HEK293 (cell line): ENCODE measurements around the gene FFAR2.

Experiments used
- CTCF ChIA-PET: fragments of 350-600 bp; formaldehyde crosslinking; extraction: SDS; loops from one replicate; lab custom pipeline; 2021; ENCODE audit warnings: antibody characterized with exemption; lab: Yijun Ruan, JAX
- POLR2A ChIA-PET: fragments of 300-600 bp; formaldehyde crosslinking; extraction: SDS; loops from one replicate; lab custom pipeline; 2020; ENCODE audit warnings: antibody characterized with exemption, inconsistent platforms; lab: Yijun Ruan, JAX
- H3K27ac ChIP-seq: fragments of 200-500 bp; sonication (Bioruptor generic); 2 replicates; pipeline ENCODE4 v1.5.1; 2014; ENCODE audit warnings: low read depth, low read length, control low read depth, inconsistent platforms; ENCODE audit errors: extremely low read depth
- H3K36me3 ChIP-seq, 2 experiments: fragments of 200-500 bp in 1 of 2; sonication (Bioruptor generic) in 1 of 2; 1 replicate in 1 of 2; 2 replicates in 1 of 2; pipeline ENCODE4 v1.5.1; 2014 to 2017; ENCODE audit warnings: inconsistent platforms in 2 of 2, low read length in 2 of 2; ENCODE audit not compliant: control insufficient read depth in 2 of 2, insufficient read depth in 1 of 2
- H3K4me1 ChIP-seq: fragments of 200-500 bp; sonication (Bioruptor generic); 2 replicates; pipeline ENCODE4 v1.5.1; 2014; ENCODE audit warnings: mild to moderate bottlenecking, low read length, inconsistent platforms; ENCODE audit not compliant: control insufficient read depth, insufficient read depth
- H3K4me3 ChIP-seq: 2 replicates; pipeline ENCODE4 v1.5.1; 2011; ENCODE audit warnings: low read depth, mild to moderate bottlenecking, control low read depth, low read length, moderate library complexity
- H3K9me3 ChIP-seq: fragments of 200-500 bp; sonication (Bioruptor generic); 2 replicates; pipeline ENCODE4 v1.5.1; 2014; ENCODE audit warnings: low read depth, low read length, inconsistent platforms; ENCODE audit not compliant: control insufficient read depth, insufficient read depth
- BCL11A ChIP-seq: fragments of 450-650 bp; formaldehyde crosslinking; IDR thresholded peaks from 2 replicates; pipeline ENCODE4 v1.5.1; 2016; ENCODE audit warnings: low read depth, missing biosample characterization, missing genetic modification characterization
- BCL11B ChIP-seq: fragments of 450-650 bp; formaldehyde crosslinking; IDR thresholded peaks from 2 replicates; pipeline ENCODE4 v1.5.1; 2016; ENCODE audit warnings: low read depth, missing biosample characterization, missing genetic modification characterization
- FEZF1 ChIP-seq: fragments of 450-650 bp; formaldehyde crosslinking; IDR thresholded peaks from 2 replicates; pipeline ENCODE4 v1.5.1; 2016; ENCODE audit warnings: missing biosample characterization, missing genetic modification characterization
- GLIS2 ChIP-seq: fragments of 450-650 bp; formaldehyde crosslinking; IDR thresholded peaks from 2 replicates; pipeline ENCODE4 v1.5.1; 2016; ENCODE audit warnings: missing biosample characterization, missing genetic modification characterization
- MEIS1 ChIP-seq: sonication (generic); formaldehyde crosslinking; IDR thresholded peaks from 2 replicates; pipeline ENCODE4 v1.8.1; 2022; ENCODE audit warnings: missing genetic modification reagents, mild to moderate bottlenecking, borderline replicate concordance
- SETDB1 ChIP-seq: IDR thresholded peaks from one replicate; pipeline ENCODE4 v1.6.1; 2017; ENCODE audit warnings: mild to moderate bottlenecking, low read length, moderate library complexity, mixed read lengths; ENCODE audit not compliant: insufficient read length
- SP2 ChIP-seq: fragments of 450-650 bp; formaldehyde crosslinking; IDR thresholded peaks from 2 replicates; pipeline ENCODE4 v1.5.1; 2016; ENCODE audit warnings: missing biosample characterization, missing genetic modification characterization
- ZBTB21 ChIP-seq: fragments of 450-650 bp; formaldehyde crosslinking; IDR thresholded peaks from 2 replicates; pipeline ENCODE4 v1.5.1; 2017; ENCODE audit warnings: missing biosample characterization, missing genetic modification characterization
- ZNF157 ChIP-seq: fragments of 450-650 bp; formaldehyde crosslinking; IDR thresholded peaks from 2 replicates; pipeline ENCODE4 v1.5.1; 2016; ENCODE audit warnings: missing biosample characterization, missing genetic modification characterization
- ZNF169 ChIP-seq: fragments of 450-650 bp; formaldehyde crosslinking; IDR thresholded peaks from 2 replicates; pipeline ENCODE4 v1.5.1; 2016; ENCODE audit warnings: missing biosample characterization, missing genetic modification characterization
- ZNF23 ChIP-seq: fragments of 450-650 bp; formaldehyde crosslinking; IDR thresholded peaks from 2 replicates; pipeline ENCODE4 v1.5.1; 2016; ENCODE audit warnings: missing biosample characterization, missing genetic modification characterization, borderline replicate concordance
- ZNF239 ChIP-seq: fragments of 450-650 bp; formaldehyde crosslinking; IDR thresholded peaks from 2 replicates; pipeline ENCODE4 v1.5.1; 2016; ENCODE audit warnings: missing biosample characterization, missing genetic modification characterization
- ZNF302 ChIP-seq: fragments of 450-650 bp; formaldehyde crosslinking; IDR thresholded peaks from 2 replicates; pipeline ENCODE4 v1.5.1; 2016; ENCODE audit warnings: missing biosample characterization, missing genetic modification characterization, low read depth
- ZNF335 ChIP-seq: fragments of 450-650 bp; formaldehyde crosslinking; conservative IDR thresholded peaks from 2 replicates; pipeline ENCODE4 v1.5.1; 2016; ENCODE audit warnings: missing biosample characterization, missing genetic modification characterization
- ZNF366 ChIP-seq: fragments of 450-650 bp; formaldehyde crosslinking; conservative IDR thresholded peaks from 2 replicates; pipeline ENCODE4 v1.5.1; 2016; ENCODE audit warnings: missing biosample characterization, missing genetic modification characterization
- ZNF394 ChIP-seq: fragments of 450-650 bp; formaldehyde crosslinking; IDR thresholded peaks from 2 replicates; pipeline ENCODE4 v1.5.1; 2016; ENCODE audit warnings: missing biosample characterization, missing genetic modification characterization, mild to moderate bottlenecking, moderate library complexity, borderline replicate concordance
- ZNF423 ChIP-seq: fragments of 450-650 bp; formaldehyde crosslinking; IDR thresholded peaks from 2 replicates; pipeline ENCODE4 v1.5.1; 2016; ENCODE audit warnings: missing biosample characterization, missing genetic modification characterization
- ZNF548 ChIP-seq: fragments of 450-650 bp; formaldehyde crosslinking; IDR thresholded peaks from 2 replicates; pipeline ENCODE4 v1.5.1; 2016; ENCODE audit warnings: missing biosample characterization, missing genetic modification characterization
- ZNF621 ChIP-seq: fragments of 450-650 bp; formaldehyde crosslinking; IDR thresholded peaks from 2 replicates; pipeline ENCODE4 v1.5.1; 2017; ENCODE audit warnings: missing biosample characterization, missing genetic modification characterization
- ZNF701 ChIP-seq: fragments of 450-650 bp; formaldehyde crosslinking; IDR thresholded peaks from 2 replicates; pipeline ENCODE4 v1.5.1; 2016; ENCODE audit warnings: missing biosample characterization, missing genetic modification characterization
- ZNF785 ChIP-seq: fragments of 450-650 bp; formaldehyde crosslinking; IDR thresholded peaks from 2 replicates; pipeline ENCODE4 v1.5.1; 2016; ENCODE audit warnings: missing biosample characterization, missing genetic modification characterization
- ZSCAN30 ChIP-seq: fragments of 450-650 bp; IDR thresholded peaks from 2 replicates; pipeline ENCODE4 v1.5.1; 2018; ENCODE audit warnings: missing biosample characterization, mild to moderate bottlenecking, missing genetic modification characterization, moderate library complexity
- TF ChIP-seq, protein P1 (sequence below): fragments of 450-650 bp; IDR thresholded peaks from 2 replicates; pipeline ENCODE4 v1.5.1; 2018; ENCODE audit warnings: missing biosample characterization, mild to moderate bottlenecking, missing genetic modification characterization
- TF ChIP-seq, protein P2 (sequence below): fragments of 450-650 bp; formaldehyde crosslinking; IDR thresholded peaks from 2 replicates; pipeline ENCODE4 v1.5.1; 2016; ENCODE audit warnings: missing biosample characterization, missing genetic modification characterization
- TF ChIP-seq, protein P3 (sequence below): fragments of 450-650 bp; formaldehyde crosslinking; IDR thresholded peaks from 2 replicates; pipeline ENCODE4 v1.5.1; 2017; ENCODE audit warnings: missing biosample characterization, missing genetic modification characterization
- TF ChIP-seq, protein P4 (sequence below): fragments of 450-650 bp; formaldehyde crosslinking; IDR thresholded peaks from 2 replicates; pipeline ENCODE4 v1.5.1; 2016; ENCODE audit warnings: missing biosample characterization, missing genetic modification characterization
- TF ChIP-seq, protein P5 (sequence below): fragments of 450-650 bp; formaldehyde crosslinking; conservative IDR thresholded peaks from 2 replicates; pipeline ENCODE4 v1.5.1; 2016; ENCODE audit warnings: low read depth, missing biosample characterization, missing genetic modification characterization
- TF ChIP-seq, protein P6 (sequence below): sonication (generic); formaldehyde crosslinking; IDR thresholded peaks from 2 replicates; pipeline ENCODE4 v1.8.1; 2022; ENCODE audit warnings: mild to moderate bottlenecking, moderate library complexity, missing genetic modification reagents

Gene FFAR2

DNA sequence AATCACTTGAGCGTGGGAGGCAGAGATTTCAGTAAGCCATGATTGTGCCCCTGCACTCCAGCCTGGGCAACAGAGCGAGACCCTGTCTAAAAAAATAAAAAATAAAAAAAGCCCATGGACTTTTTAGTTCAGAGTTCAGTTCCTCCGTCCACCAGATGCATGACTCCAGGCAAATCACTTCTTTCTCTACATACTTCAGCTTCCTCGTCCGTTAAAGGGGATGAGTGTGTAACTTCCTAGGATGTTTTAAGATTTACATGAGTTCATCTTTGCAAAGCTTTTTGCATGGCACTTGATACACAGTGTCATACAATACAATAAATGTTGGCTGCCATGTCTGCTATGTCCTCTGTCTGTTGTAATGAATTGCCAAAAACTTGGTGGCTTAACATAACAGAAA, 10.0 kb upstream of the FFAR2 start:
- Histone ChIP-seq H3K27ac (no peak overlapping the region), H3K9me3 (no peaks in the 10 kb centered on the region), H3K4me3 (no peak overlapping the region), H3K36me3 (no peaks in the 10 kb centered on the region), H3K4me1 (peaks cover 12% of the 10 kb centered on the region)
- TF ChIP-seq ZBTB21, result no peak
- TF ChIP-seq, protein P1, sequence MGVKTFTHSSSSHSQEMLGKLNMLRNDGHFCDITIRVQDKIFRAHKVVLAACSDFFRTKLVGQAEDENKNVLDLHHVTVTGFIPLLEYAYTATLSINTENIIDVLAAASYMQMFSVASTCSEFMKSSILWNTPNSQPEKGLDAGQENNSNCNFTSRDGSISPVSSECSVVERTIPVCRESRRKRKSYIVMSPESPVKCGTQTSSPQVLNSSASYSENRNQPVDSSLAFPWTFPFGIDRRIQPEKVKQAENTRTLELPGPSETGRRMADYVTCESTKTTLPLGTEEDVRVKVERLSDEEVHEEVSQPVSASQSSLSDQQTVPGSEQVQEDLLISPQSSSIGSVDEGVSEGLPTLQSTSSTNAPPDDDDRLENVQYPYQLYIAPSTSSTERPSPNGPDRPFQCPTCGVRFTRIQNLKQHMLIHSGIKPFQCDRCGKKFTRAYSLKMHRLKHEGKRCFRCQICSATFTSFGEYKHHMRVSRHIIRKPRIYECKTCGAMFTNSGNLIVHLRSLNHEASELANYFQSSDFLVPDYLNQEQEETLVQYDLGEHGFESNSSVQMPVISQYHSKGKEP (tag by site-specific recombination), result no peak
- no peak for TF ChIP-seq ZNF621 (tag by site-specific recombination)
- no peak for TF ChIP-seq ZNF423 (tag by site-specific recombination)
- no peak for TF ChIP-seq ZNF302 (tag by site-specific recombination)
- TF ChIP-seq ZNF239 (tag by site-specific recombination), result no peak
- no peak for TF ChIP-seq GLIS2 (tag by site-specific recombination)
- no peak for TF ChIP-seq SP2
- TF ChIP-seq BCL11B, result no peak
- TF ChIP-seq FEZF1 (tag by site-specific recombination), result no peak
- TF ChIP-seq ZNF366, result no peak
- no peak for TF ChIP-seq ZNF335 (tag by site-specific recombination)
- TF ChIP-seq ZSCAN30 (tag by site-specific recombination), result no peak
- no peak for TF ChIP-seq ZNF157
- TF ChIP-seq, protein P2, sequence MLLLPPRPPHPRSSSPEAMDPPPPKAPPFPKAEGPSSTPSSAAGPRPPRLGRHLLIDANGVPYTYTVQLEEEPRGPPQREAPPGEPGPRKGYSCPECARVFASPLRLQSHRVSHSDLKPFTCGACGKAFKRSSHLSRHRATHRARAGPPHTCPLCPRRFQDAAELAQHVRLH (tag by site-specific recombination), result no peak
- no peak for TF ChIP-seq MEIS1
- no peak for TF ChIP-seq ZNF785 (tag by site-specific recombination)
- no peak for TF ChIP-seq ZNF394 (tag by site-specific recombination)
- POLR2A ChIA-PET, result no interaction called here
- CTCF ChIA-PET, result interaction anchor here (0.5 to 2.3 kb wide), 4 partner anchors 57 to 1750 kb away, joined by 4 to 8 read pairs (median 6); no protein-coding TSS in a partner anchor

DNA sequence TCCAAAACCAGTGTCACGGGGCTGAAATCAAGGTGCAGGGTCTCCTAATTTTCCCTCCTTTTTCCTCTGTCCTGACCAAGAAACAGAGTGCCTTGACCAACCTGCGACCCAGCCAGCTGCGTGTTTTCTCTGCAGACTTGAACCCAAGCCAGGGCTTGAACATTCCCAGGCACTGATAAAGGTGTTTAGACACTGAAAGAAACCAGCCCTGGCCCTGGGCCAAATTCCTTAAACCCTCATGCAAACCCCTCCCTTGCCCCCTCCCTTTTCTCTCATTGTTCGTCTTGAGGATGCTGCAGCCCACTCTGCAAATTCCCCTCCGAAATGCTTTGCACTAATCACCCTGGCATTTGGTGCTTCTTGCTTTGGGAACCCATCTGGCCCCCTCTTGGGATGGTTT, 9.5 kb upstream of the FFAR2 start:
- H3K36me3 ChIP-seq, result no peaks in the 10 kb centered on the region
- no peak overlapping the region for H3K27ac ChIP-seq
- no peaks in the 10 kb centered on the region for H3K9me3 ChIP-seq
- no peak overlapping the region for H3K4me3 ChIP-seq
- ChIA-PET CTCF (interaction anchor here (0.6 to 2.3 kb wide), 5 partner anchors 57 to 178 kb away, joined by 4 to 8 read pairs (median 5); no protein-coding TSS in a partner anchor), POLR2A (no interaction called here)
- TF ChIP-seq, protein P3, sequence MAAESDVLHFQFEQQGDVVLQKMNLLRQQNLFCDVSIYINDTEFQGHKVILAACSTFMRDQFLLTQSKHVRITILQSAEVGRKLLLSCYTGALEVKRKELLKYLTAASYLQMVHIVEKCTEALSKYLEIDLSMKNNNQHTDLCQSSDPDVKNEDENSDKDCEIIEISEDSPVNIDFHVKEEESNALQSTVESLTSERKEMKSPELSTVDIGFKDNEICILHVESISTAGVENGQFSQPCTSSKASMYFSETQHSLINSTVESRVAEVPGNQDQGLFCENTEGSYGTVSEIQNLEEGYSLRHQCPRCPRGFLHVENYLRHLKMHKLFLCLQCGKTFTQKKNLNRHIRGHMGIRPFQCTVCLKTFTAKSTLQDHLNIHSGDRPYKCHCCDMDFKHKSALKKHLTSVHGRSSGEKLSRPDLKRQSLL, result no peak
- TF ChIP-seq, protein P4, sequence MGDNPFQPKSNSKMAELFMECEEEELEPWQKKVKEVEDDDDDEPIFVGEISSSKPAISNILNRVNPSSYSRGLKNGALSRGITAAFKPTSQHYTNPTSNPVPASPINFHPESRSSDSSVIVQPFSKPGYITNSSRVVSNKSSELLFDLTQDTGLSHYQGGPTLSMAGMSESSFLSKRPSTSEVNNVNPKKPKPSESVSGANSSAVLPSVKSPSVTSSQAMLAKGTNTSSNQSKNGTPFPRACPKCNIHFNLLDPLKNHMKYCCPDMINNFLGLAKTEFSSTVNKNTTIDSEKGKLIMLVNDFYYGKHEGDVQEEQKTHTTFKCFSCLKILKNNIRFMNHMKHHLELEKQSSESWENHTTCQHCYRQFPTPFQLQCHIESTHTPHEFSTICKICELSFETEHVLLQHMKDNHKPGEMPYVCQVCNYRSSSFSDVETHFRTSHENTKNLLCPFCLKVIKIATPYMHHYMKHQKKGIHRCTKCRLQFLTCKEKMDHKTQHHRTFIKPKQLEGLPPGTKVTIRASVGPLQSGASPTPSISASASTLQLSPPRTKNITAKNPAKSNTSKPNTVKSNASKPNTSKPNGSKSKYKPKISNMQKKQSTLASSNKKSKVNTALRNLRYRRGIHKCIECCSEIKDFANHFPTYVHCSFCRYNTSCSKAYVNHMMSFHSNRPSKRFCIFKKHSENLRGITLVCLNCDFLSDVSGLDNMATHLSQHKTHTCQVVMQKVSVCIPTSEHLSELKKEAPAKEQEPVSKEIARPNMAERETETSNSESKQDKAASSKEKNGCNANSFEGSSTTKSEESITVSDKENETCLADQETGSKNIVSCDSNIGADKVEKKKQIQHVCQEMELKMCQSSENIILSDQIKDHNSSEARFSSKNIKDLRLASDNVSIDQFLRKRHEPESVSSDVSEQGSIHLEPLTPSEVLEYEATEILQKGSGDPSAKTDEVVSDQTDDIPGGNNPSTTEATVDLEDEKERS, result no peak
- TF ChIP-seq SETDB1 (no peak), ZNF701 (tag by site-specific recombination) (no peak), ZNF23 (no peak), ZNF169 (no peak), ZNF548 (no peak), BCL11A (tag by site-specific recombination) (no peak)
- TF ChIP-seq, protein P5, sequence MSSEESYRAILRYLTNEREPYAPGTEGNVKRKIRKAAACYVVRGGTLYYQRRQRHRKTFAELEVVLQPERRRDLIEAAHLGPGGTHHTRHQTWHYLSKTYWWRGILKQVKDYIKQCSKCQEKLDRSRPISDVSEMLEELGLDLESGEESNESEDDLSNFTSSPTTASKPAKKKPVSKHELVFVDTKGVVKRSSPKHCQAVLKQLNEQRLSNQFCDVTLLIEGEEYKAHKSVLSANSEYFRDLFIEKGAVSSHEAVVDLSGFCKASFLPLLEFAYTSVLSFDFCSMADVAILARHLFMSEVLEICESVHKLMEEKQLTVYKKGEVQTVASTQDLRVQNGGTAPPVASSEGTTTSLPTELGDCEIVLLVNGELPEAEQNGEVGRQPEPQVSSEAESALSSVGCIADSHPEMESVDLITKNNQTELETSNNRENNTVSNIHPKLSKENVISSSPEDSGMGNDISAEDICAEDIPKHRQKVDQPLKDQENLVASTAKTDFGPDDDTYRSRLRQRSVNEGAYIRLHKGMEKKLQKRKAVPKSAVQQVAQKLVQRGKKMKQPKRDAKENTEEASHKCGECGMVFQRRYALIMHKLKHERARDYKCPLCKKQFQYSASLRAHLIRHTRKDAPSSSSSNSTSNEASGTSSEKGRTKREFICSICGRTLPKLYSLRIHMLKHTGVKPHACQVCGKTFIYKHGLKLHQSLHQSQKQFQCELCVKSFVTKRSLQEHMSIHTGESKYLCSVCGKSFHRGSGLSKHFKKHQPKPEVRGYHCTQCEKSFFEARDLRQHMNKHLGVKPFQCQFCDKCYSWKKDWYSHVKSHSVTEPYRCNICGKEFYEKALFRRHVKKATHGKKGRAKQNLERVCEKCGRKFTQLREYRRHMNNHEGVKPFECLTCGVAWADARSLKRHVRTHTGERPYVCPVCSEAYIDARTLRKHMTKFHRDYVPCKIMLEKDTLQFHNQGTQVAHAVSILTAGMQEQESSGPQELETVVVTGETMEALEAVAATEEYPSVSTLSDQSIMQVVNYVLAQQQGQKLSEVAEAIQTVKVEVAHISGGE (tag by site-specific recombination), result no peak
- TF ChIP-seq, protein P6, sequence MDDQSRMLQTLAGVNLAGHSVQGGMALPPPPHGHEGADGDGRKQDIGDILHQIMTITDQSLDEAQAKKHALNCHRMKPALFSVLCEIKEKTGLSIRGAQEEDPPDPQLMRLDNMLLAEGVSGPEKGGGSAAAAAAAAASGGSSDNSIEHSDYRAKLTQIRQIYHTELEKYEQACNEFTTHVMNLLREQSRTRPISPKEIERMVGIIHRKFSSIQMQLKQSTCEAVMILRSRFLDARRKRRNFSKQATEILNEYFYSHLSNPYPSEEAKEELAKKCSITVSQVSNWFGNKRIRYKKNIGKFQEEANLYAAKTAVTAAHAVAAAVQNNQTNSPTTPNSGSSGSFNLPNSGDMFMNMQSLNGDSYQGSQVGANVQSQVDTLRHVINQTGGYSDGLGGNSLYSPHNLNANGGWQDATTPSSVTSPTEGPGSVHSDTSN (CRISPR knock-in tag), result no peak
- H3K4me1 ChIP-seq, result peaks cover 12% of the 10 kb centered on the region
